K562 (cell line): ENCODE results near the gene YAP1. TPM values are rescaled to one million over a fixed set of nuclear protein-coding genes. Genes with fewer than 3 reads are reported as not detected.

Source experiments
- ATAC-seq: fragments of 200-7000 bp; cut with Tn5 transposase; 3 replicates; pipeline ENCODE4 v1.9.1; 2020; ENCODE audit warnings: moderate library complexity
- BruUV-seq: library from RNA; stranded (reverse); fragments of 400-500 nt; replicated peaks from 2 replicates; lab custom pipeline; 2021; lab: Mats Ljungman, UMichigan
- CTCF ChIA-PET: fragments of 300-600 bp; formaldehyde crosslinking; extraction: SDS; loops from one replicate; lab custom pipeline; 2021; ENCODE audit warnings: low intra/inter-chr PET ratio; lab: Yijun Ruan, JAX
- POLR2A ChIA-PET: fragments of 300-600, 350-650 bp; sonication (Branson Sonifier 250); formaldehyde crosslinking; extraction: SDS; loops from one replicate; lab custom pipeline; 2021; ENCODE audit warnings: antibody characterized with exemption, inconsistent platforms; lab: Yijun Ruan, JAX
- DNase-seq, 4 experiments: peaks; one replicate each; pipeline versions ENCODE4 v3.0.0 to v3.0.0-alpha.2; 2011 to 2018; ENCODE audit warnings: low spot score in 3 of 4, mixed read lengths in 3 of 4; ENCODE audit errors: extremely low read depth in 1 of 4
- FAIRE-seq: peaks from 2 replicates; lab custom pipeline; 2011; peaks lifted over from hg19 to GRCh38; lab: Jason Lieb, UNC
- H2AFZ ChIP-seq: 2 replicates; pipeline ENCODE4 v1.6.0; 2011; ENCODE audit warnings: low read depth, low read length, control low read depth, inconsistent platforms
- H3K27ac ChIP-seq: fragments of 200-600 bp; 3 replicates; pipeline ENCODE4 v1.8.0; 2011; ENCODE audit warnings: low read depth, mild to moderate bottlenecking, control low read depth, inconsistent platforms, low read length, moderate library complexity, mixed read lengths; ENCODE audit errors: extremely low read depth
- H3K27me3 ChIP-seq, 2 experiments: fragments of 300-600 bp in 1 of 2; 2 replicates in 1 of 2; 3 replicates in 1 of 2; pipeline versions ENCODE4 v1.6.0 to v1.8.0; 2011; ENCODE audit warnings: inconsistent platforms in 2 of 2, low read length in 2 of 2, mild to moderate bottlenecking in 1 of 2, mixed read lengths in 1 of 2, moderate library complexity in 1 of 2; ENCODE audit not compliant: control insufficient read depth in 2 of 2, insufficient read depth in 2 of 2
- H3K36me3 ChIP-seq: fragments of 300-600 bp; 3 replicates; pipeline ENCODE4 v1.8.0; 2011; ENCODE audit warnings: mild to moderate bottlenecking, low read length, inconsistent platforms; ENCODE audit not compliant: control insufficient read depth, insufficient read depth
- H3K4me1 ChIP-seq, 2 experiments: fragments of 200-600 bp in 1 of 2; replicated peaks in 1 of 2; 2 replicates in 1 of 2; 3 replicates in 1 of 2; pipeline versions ENCODE4 v1.5.1 to v1.8.0; 2011; ENCODE audit warnings: inconsistent platforms in 2 of 2, low read length in 2 of 2, mild to moderate bottlenecking in 1 of 2, mixed read lengths in 1 of 2, moderate library complexity in 1 of 2; ENCODE audit not compliant: control insufficient read depth in 2 of 2, insufficient read depth in 2 of 2
- H3K4me2 ChIP-seq: 2 replicates; pipeline ENCODE4 v1.6.1; 2011; ENCODE audit warnings: low read length, control low read depth, inconsistent platforms, mixed read lengths; ENCODE audit not compliant: insufficient read depth
- H3K4me3 ChIP-seq: fragments of 200-600 bp; sonication (generic), shearing (Covaris generic); 2 replicates; pipeline ENCODE4 v1.5.1; 2016; ENCODE audit warnings: control low read depth, inconsistent platforms
- H3K79me2 ChIP-seq: fragments of 200-600 bp; 3 replicates; pipeline ENCODE4 v1.8.0; 2011; ENCODE audit warnings: low read length, inconsistent platforms; ENCODE audit not compliant: control insufficient read depth, insufficient read depth
- H3K9ac ChIP-seq, 2 experiments: 2 replicates each; pipeline versions ENCODE4 v1.6.0 to v1.6.1; 2011; ENCODE audit warnings: low read depth in 2 of 2, low read length in 2 of 2, control low read depth in 1 of 2, inconsistent platforms in 1 of 2, mild to moderate bottlenecking in 1 of 2, mixed read lengths in 1 of 2; ENCODE audit not compliant: insufficient read depth in 1 of 2
- H3K9me1 ChIP-seq: one replicate; pipeline ENCODE4 v1.6.0; 2011; ENCODE audit warnings: inconsistent platforms, mild to moderate bottlenecking, low read length, moderate library complexity; ENCODE audit not compliant: control insufficient read depth, insufficient read depth
- H3K9me3 ChIP-seq: replicated peaks from 2 replicates; pipeline ENCODE4 v1.5.1; 2011; ENCODE audit warnings: low read depth, low read length, inconsistent platforms; ENCODE audit not compliant: control insufficient read depth, insufficient read depth
- H4K20me1 ChIP-seq: replicated peaks from 2 replicates; pipeline ENCODE4 v1.6.1; 2011; ENCODE audit warnings: low read length, inconsistent platforms, mixed read lengths; ENCODE audit not compliant: control insufficient read depth, insufficient read depth
- ATF1 ChIP-seq, 2 experiments: fragments of 450-650 bp in 1 of 2; IDR thresholded peaks; 2 replicates each; pipeline ENCODE4 v1.6.1; 2016; ENCODE audit warnings: missing compliant biosample characterization in 1 of 2, missing genetic modification characterization in 1 of 2
- ATF3 ChIP-seq, 2 experiments: fragments of 450-650 bp in 1 of 2; sonication (generic) in 1 of 2; formaldehyde crosslinking in 1 of 2; IDR thresholded peaks in 1 of 2; conservative IDR thresholded peaks in 1 of 2; 2 replicates each; pipeline versions ENCODE4 v1.6.1 to v1.8.1; 2016 to 2023; ENCODE audit warnings: mild to moderate bottlenecking in 2 of 2, moderate library complexity in 2 of 2, inconsistent platforms in 1 of 2, missing genetic modification reagents in 1 of 2
- CEBPG ChIP-seq, 3 experiments: fragments of 200-800 bp in 1 of 3; sonication (Bioruptor generic) in 1 of 3; sonication (generic) in 1 of 3; formaldehyde crosslinking in 1 of 3; IDR thresholded peaks in 2 of 3; conservative IDR thresholded peaks in 1 of 3; 2 replicates each; pipeline versions ENCODE4 v1.6.1 to v1.8.0; 2016 to 2022; ENCODE audit warnings: missing compliant biosample characterization in 2 of 3, missing genetic modification characterization in 2 of 3, mild to moderate bottlenecking in 1 of 3, missing genetic modification reagents in 1 of 3
- COPS2 ChIP-seq: fragments of 450-650 bp; conservative IDR thresholded peaks from 2 replicates; pipeline ENCODE4 v1.6.1; 2016; ENCODE audit warnings: mild to moderate bottlenecking, moderate library complexity
- EWSR1 ChIP-seq: fragments of 450-650 bp; IDR thresholded peaks from 2 replicates; pipeline ENCODE4 v1.6.1; 2018; ENCODE audit warnings: borderline replicate concordance, mild to moderate bottlenecking, low read depth, moderate library complexity; ENCODE audit not compliant: partially characterized antibody
- HBP1 ChIP-seq: fragments of 450-650 bp; formaldehyde crosslinking; IDR thresholded peaks from 2 replicates; pipeline ENCODE4 v1.4.0; 2022; ENCODE audit warnings: missing genetic modification characterization
- KLF6 ChIP-seq: fragments of 250-450 bp; sonication (Bioruptor Pico); IDR thresholded peaks from 2 replicates; pipeline ENCODE4 v1.4.0; 2020; ENCODE audit warnings: mild to moderate bottlenecking, moderate library complexity, borderline replicate concordance
- MTA2 ChIP-seq: fragments of 450-650 bp; IDR thresholded peaks from 2 replicates; pipeline ENCODE4 v1.6.1; 2016; ENCODE audit warnings: low read depth
- RBM39 ChIP-seq: fragments of 200-400 bp; formaldehyde crosslinking; optimal IDR thresholded peaks from 2 replicates; pipeline ENCODE3; 2018; ENCODE audit warnings: low read depth, low read length
- SNAPC5 ChIP-seq: fragments of 250-450 bp; sonication (Bioruptor Pico); IDR thresholded peaks from 2 replicates; pipeline ENCODE4 v1.8.0; 2021; ENCODE audit warnings: moderate library complexity, mild to moderate bottlenecking, inconsistent platforms
- ZNF143 ChIP-seq: sonication (generic); formaldehyde crosslinking; IDR thresholded peaks from 2 replicates; pipeline ENCODE4 v1.9.0; 2022; ENCODE audit warnings: mild to moderate bottlenecking, missing genetic modification reagents
- ZNF212 ChIP-seq: fragments of 450-650 bp; formaldehyde crosslinking; IDR thresholded peaks from 2 replicates; pipeline ENCODE4 v1.4.0; 2020; ENCODE audit warnings: mild to moderate bottlenecking
- ZNF766 ChIP-seq: fragments of 200-800 bp; sonication (Bioruptor generic); conservative IDR thresholded peaks from 2 replicates; pipeline ENCODE4 v1.6.1; 2016; ENCODE audit warnings: missing genetic modification characterization, missing compliant biosample characterization
- WGBS: fragments of 100-300 bp; shearing (Covaris generic); methylation state at CpG from one replicate; pipeline ENCODE4 v1.1.6; 2016; ENCODE audit warnings: low coverage, mixed read lengths; ENCODE audit not compliant: insufficient coverage; ENCODE audit errors: missing lambda C conversion rate; 5-methylcytosine and 5-hydroxymethylcytosine counted together
- in situ Hi-C: fragments of 300-500 bp; cut with MboI; formaldehyde crosslinking; loops from 4 replicates; pipeline ENCODE4 v1.15.0; 2018; ENCODE audit warnings: inconsistent platforms, mixed read lengths
- intact Hi-C: fragments of 100-400 bp; cut with micrococcal nuclease; formaldehyde crosslinking; loops from 2 replicates; pipeline ENCODE4 v1.14.2; 2022
- polyA plus RNA-seq, 8 experiments: library from polyadenylated mRNA; depleted of rRNA in 4 of 8; stranded (reverse) in 5 of 8; unstranded in 3 of 8; fragments of >200 nt; fragmentation: Nextera tagmentation in 2 of 8; fragmentation: Illumina TruSeq in 1 of 8; extraction: Ambion mirVana in 2 of 8; extraction: Trizol in 1 of 8; gene quantifications; 2 replicates each; pipeline versions ENCODE4 v1.2.1 to v1.2.3, GENCODE V29; 2011 to 2014; ENCODE audit warnings: inconsistent platforms in 1 of 8, missing spikeins in 1 of 8
- total RNA-seq, 7 experiments: library from RNA; depleted of rRNA in 6 of 7; stranded (reverse); fragments of >200 nt in 6 of 7; fragmentation: Illumina TruSeq in 2 of 7; extraction: Trizol in 2 of 7; gene quantifications; 2 replicates each; pipeline versions ENCODE4 v1.2.1 to v1.2.3, GENCODE V29; 2011 to 2021; ENCODE audit warnings: low replicate concordance in 1 of 7

YAP1 gene
- total and polyA plus RNA-seq, 9 of the 15 experiments (the other 6 are each of a cell fraction or from before 2014, with no cell fraction given): 0.18 TPM; not detected in 8

- Histone ChIP-seq H3K36me3 (no peaks in the 10 kb centered on the region), H4K20me1 (no peaks in the 10 kb centered on the region), H3K27me3 (no peaks in the 10 kb centered on the region), H3K79me2 (no peaks in the 10 kb centered on the region), H3K9ac (no peak overlapping the region), H3K9me3 (no peaks in the 10 kb centered on the region), H3K27ac (no peak overlapping the region), H3K9me1 (no peaks in the 10 kb centered on the region), H3K4me1 (no peaks in the 10 kb centered on the region), H2AFZ (no peak overlapping the region), H3K4me2 (no peak overlapping the region)
- WGBS: 0% methylated on average over 3 of the region's 3 CpGs
- CTCF ChIA-PET: interaction anchor here (0.6 kb wide), 1 partner anchor 605 kb away, joined by 3 read pairs; no protein-coding TSS in a partner anchor
- FAIRE-seq: no peak
- BruUV-seq: no TSS peak
- in situ Hi-C loops: no loop called here
- no peak for DNase-seq
- intact Hi-C loops: no loop called here
- ATAC-seq: no peak
- TF ChIP-seq CEBPG (CRISPR knock-in tag; IDR thresholded peaks at IDR 0.05) (no peak), CEBPG (tag; conservative IDR thresholded peaks at IDR 0.05 in 1 of 2, IDR thresholded peaks at IDR 0.05 in 1 of 2) (no peak), ATF3 (IDR thresholded peaks at IDR 0.05) (no peak), ATF3 (CRISPR knock-in tag; conservative IDR thresholded peaks at IDR 0.05) (no peak), ATF1 (CRISPR knock-in tag; IDR thresholded peaks at IDR 0.05) (no peak), ATF1 (tag; IDR thresholded peaks at IDR 0.05) (no peak), COPS2 (no peak), SNAPC5 (CRISPR knock-in tag) (no peak), HBP1 (CRISPR knock-in tag) (no peak), MTA2 (no peak), ZNF212 (CRISPR knock-in tag) (no peak), ZNF766 (CRISPR knock-in tag) (no peak), RBM39 (no peak), KLF6 (no peak), ZNF143 (CRISPR knock-in tag) (no peak), EWSR1 (no peak)
- TF ChIP-seq, all 486 proteins: peak for 0
- no peak overlapping the region for H3K4me3 ChIP-seq
- POLR2A ChIA-PET: no interaction called here
Observed at GRCh38 chr11:102196816-102197215, 86.6 kb downstream of the YAP1 start.
